Measurements from ENCODE around the gene CDKAL1.
"Not testable (repeated sequence)": the region's sequence is repeated elsewhere in the genome, so short reads cannot be mapped to it uniquely, and the experiment has no call there.

The CDKAL1 gene

GRCh38 chr6:20554817-20555216 lies 20.6 kb downstream of the CDKAL1 start:
- no peak for DNase-seq

- peak; percentile 6 for DNase-seq
These were observed 25.8 kb downstream of the CDKAL1 start for GRCh38 chr6:20559924-20560551.

GRCh38 chr6:20563377-20563776 lies 29.1 kb downstream of the CDKAL1 start:
- no peak for DNase-seq

- peak; percentile 49 for DNase-seq
These were observed 30.0 kb downstream of the CDKAL1 start for GRCh38 chr6:20564269-20564668.

GRCh38 chr6:20564777-20565176 lies 30.5 kb downstream of the CDKAL1 start:
- DNase-seq: no peak

- DNase-seq: no peak
These were observed 31.1 kb downstream of the CDKAL1 start for GRCh38 chr6:20565342-20565741.

GRCh38 chr6:20566109-20566508 lies 31.9 kb downstream of the CDKAL1 start:
- no peak for DNase-seq

GRCh38 chr6:20569000-20569610 lies 34.8 kb downstream of the CDKAL1 start:
- no peak for DNase-seq

GRCh38 chr6:20571261-20571660 lies 37.0 kb downstream of the CDKAL1 start:
- DNase-seq: no peak

- DNase-seq: no peak
These were observed 38.0 kb downstream of the CDKAL1 start for GRCh38 chr6:20572288-20572687.

- DNase-seq: peak; percentile 66
These were observed 38.7 kb downstream of the CDKAL1 start for GRCh38 chr6:20572940-20573339.

GRCh38 chr6:20574355-20574754 lies 40.1 kb downstream of the CDKAL1 start:
- DNase-seq: no peak

- no peak for DNase-seq
These were observed 40.9 kb downstream of the CDKAL1 start for GRCh38 chr6:20575125-20575524.

GRCh38 chr6:20575704-20576451 lies 41.6 kb downstream of the CDKAL1 start:
- no peak for DNase-seq

- no peak for DNase-seq
These were observed 43.0 kb downstream of the CDKAL1 start for GRCh38 chr6:20577173-20577688.

- DNase-seq: no peak
These were observed 46.8 kb downstream of the CDKAL1 start for GRCh38 chr6:20581070-20581469.

GRCh38 chr6:20582586-20583443 lies 48.6 kb downstream of the CDKAL1 start:
- DNase-seq: no peak

GRCh38 chr6:20583444-20583800 lies 49.2 kb downstream of the CDKAL1 start:
- no peak for DNase-seq

GRCh38 chr6:20584100-20584731 lies 50.0 kb downstream of the CDKAL1 start:
- DNase-seq: no peak

- DNase-seq: peak; percentile 6
These were observed 55.0 kb downstream of the CDKAL1 start for GRCh38 chr6:20589266-20589665.

GRCh38 chr6:20590476-20590875 lies 56.2 kb downstream of the CDKAL1 start:
- DNase-seq: not testable (repeated sequence)

GRCh38 chr6:20594299-20594853 lies 60.1 kb downstream of the CDKAL1 start:
- DNase-seq: not testable (repeated sequence)
